Nephron (organoid): ENCODE data around the gene ALKAL2.
A peak's percentile ranks its signal among the peaks of the same experiment; 100 is the strongest.

ENCODE experiments used
- H3K27ac Mint-ChIP-seq, 3 experiments: 2 replicates each; pipeline ENCODE4 v1.8.0; 2020; ENCODE audit warnings: mixed read lengths in 3 of 3, mild to moderate bottlenecking in 2 of 3, moderate library complexity in 1 of 3
- H3K27me3 Mint-ChIP-seq: 2 replicates; pipeline ENCODE4 v1.8.0; 2021; ENCODE audit warnings: low read depth, mild to moderate bottlenecking, moderate library complexity, mixed read lengths
- H3K36me3 Mint-ChIP-seq: 2 replicates; pipeline ENCODE4 v1.8.0; 2020; ENCODE audit warnings: low read depth, mixed read lengths
- H3K4me1 Mint-ChIP-seq: 2 replicates; pipeline ENCODE4 v1.8.0; 2020; ENCODE audit warnings: mixed read lengths
- H3K4me3 Mint-ChIP-seq, 3 experiments: 2 replicates each; pipeline ENCODE4 v1.8.0; 2020; ENCODE audit warnings: mild to moderate bottlenecking in 3 of 3, mixed read lengths in 3 of 3, moderate library complexity in 2 of 3
- H3K9me3 Mint-ChIP-seq: 2 replicates; pipeline ENCODE4 v1.8.0; 2020; ENCODE audit warnings: mixed read lengths
- CTCF ChIP-seq, 3 experiments: fragments of 200-600 bp; sonication (generic); IDR thresholded peaks; one replicate each; pipeline ENCODE4 v1.5.0; 2021; ENCODE audit warnings: antibody characterized with exemption in 3 of 3; ENCODE audit not compliant: unreplicated experiment in 3 of 3

ALKAL2 gene

GRCh38 chr2:284896-285492, 2.9 kb downstream of the ALKAL2 start:
- H3K36me3 Mint-ChIP-seq: peaks cover 20% of the 10 kb centered on the region
- no peaks in the 10 kb centered on the region for H3K9me3 Mint-ChIP-seq
- TF ChIP-seq CTCF (IDR thresholded peaks at IDR 0.05; ENCODE audit: unreplicated experiment in 3 of 3): no peak
- peaks cover 16% of the 10 kb centered on the region for H3K4me1 Mint-ChIP-seq
- no peak overlapping the region for H3K27ac Mint-ChIP-seq
- peaks cover 46% of the 10 kb centered on the region for H3K27me3 Mint-ChIP-seq
- H3K4me3 Mint-ChIP-seq: peak overlapping the region; percentile 54 to 73 (median 59)

- H3K36me3 Mint-ChIP-seq: peaks cover 26% of the 10 kb centered on the region
- no peak for TF ChIP-seq CTCF (IDR thresholded peaks at IDR 0.05; ENCODE audit: unreplicated experiment in 3 of 3)
- no peak overlapping the region for H3K27ac Mint-ChIP-seq
- peaks cover 14% of the 10 kb centered on the region for H3K4me1 Mint-ChIP-seq
- H3K9me3 Mint-ChIP-seq: no peaks in the 10 kb centered on the region
- peaks cover 39% of the 10 kb centered on the region for H3K27me3 Mint-ChIP-seq
- H3K4me3 Mint-ChIP-seq: no peak overlapping the region
Observed at GRCh38 chr2:283996-284794, 3.7 kb downstream of the ALKAL2 start.

DNA sequence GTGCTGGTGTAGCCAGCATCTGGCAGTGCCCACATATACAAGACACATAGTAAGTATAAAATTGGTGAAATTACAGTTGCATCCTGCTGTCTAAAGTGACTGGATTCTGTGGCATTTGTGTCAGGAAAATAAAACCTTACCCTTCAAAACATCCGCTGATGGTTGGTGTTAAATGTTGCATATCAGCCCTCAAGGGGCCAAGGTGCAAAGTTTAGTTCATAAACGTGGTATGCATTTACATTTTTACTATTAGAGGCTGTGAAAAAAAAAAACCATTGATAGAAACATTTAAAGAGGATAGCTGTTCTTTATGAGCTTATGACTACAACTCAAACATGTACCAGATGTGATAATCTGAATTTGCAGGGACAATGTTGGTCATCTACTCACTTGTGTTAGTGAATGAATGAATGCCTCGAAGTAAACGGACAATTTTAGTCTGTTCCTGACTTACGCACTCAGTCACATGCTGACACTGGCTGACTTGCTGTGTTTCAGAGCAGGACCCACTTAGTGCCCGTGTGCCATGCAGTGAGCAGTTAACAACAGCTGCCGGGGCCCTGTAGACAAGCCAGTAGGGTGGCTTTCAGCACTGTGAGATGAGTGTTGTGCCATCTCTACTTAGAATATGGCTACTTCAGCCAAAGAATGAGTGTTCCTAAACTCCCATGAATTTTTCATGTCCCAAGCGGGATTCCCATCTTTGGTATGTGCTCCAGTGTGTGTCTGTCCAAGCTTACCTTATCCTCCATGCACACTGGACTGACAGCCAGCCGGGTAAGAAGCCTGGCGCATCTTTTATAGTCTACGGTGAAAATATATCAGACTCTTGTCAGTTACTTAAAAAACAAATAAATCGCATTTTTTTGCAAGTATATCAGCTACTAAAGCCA, 5.3 kb downstream of the ALKAL2 start:
- TF ChIP-seq CTCF (IDR thresholded peaks at IDR 0.05; ENCODE audit: unreplicated experiment in 3 of 3): no peak
- Mint-ChIP-seq H3K36me3 (peaks cover 41% of the 10 kb centered on the region), H3K27me3 (peaks cover 35% of the 10 kb centered on the region), H3K4me3 (no peak overlapping the region), H3K9me3 (no peaks in the 10 kb centered on the region), H3K4me1 (peaks cover 14% of the 10 kb centered on the region), H3K27ac (no peak overlapping the region)

GRCh38 chr2:281381-281780, 6.5 kb downstream of the ALKAL2 start:
- TF ChIP-seq CTCF (IDR thresholded peaks at IDR 0.05; ENCODE audit: unreplicated experiment in 3 of 3): no peak
- peaks cover 9% of the 10 kb centered on the region for H3K4me1 Mint-ChIP-seq
- H3K4me3 Mint-ChIP-seq: no peak overlapping the region
- no peaks in the 10 kb centered on the region for H3K9me3 Mint-ChIP-seq
- H3K36me3 Mint-ChIP-seq: peaks cover 53% of the 10 kb centered on the region
- H3K27ac Mint-ChIP-seq: peak overlapping the region in 1 of 3 experiments; percentile 43
- H3K27me3 Mint-ChIP-seq: peaks cover 25% of the 10 kb centered on the region

- Mint-ChIP-seq H3K4me3 (no peak overlapping the region), H3K4me1 (peaks cover 3% of the 10 kb centered on the region), H3K27ac (peak overlapping the region in 1 of 3 experiments; percentile 74), H3K9me3 (no peaks in the 10 kb centered on the region), H3K27me3 (peaks cover 18% of the 10 kb centered on the region), H3K36me3 (peaks cover 57% of the 10 kb centered on the region)
- no peak for TF ChIP-seq CTCF (IDR thresholded peaks at IDR 0.05; ENCODE audit: unreplicated experiment in 3 of 3)
Observed at GRCh38 chr2:280650-281110, 7.2 kb downstream of the ALKAL2 start.
